Activated gamma-delta T cell (primary cell): Measurements from ENCODE around the gene KCNMA1.

Experiments used
- DNase-seq: peaks from one replicate; lab custom pipeline; 2025; lab: John Stamatoyannopoulos, UW

Gene KCNMA1

DNA sequence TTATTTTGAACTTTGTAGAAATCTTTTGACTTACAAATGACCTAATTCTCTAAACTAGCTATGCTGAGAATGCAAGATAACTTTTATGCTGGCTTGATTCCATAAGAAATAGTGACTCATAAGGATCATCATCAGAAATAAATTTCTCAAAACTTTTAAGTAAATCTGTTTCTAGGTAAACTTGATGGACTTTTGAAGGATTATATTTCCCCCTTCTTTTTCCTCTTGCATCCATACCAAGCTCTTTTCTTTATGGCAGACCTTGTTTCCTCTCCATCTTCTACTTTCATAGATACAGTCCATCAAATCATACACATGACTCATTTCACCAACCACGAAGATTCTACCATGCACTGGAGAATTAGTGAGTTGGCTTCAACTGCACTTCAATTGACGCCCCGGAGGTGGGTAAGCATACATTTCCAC, 336.3 kb downstream of the KCNMA1 start:
- no peak for DNase-seq

DNA sequence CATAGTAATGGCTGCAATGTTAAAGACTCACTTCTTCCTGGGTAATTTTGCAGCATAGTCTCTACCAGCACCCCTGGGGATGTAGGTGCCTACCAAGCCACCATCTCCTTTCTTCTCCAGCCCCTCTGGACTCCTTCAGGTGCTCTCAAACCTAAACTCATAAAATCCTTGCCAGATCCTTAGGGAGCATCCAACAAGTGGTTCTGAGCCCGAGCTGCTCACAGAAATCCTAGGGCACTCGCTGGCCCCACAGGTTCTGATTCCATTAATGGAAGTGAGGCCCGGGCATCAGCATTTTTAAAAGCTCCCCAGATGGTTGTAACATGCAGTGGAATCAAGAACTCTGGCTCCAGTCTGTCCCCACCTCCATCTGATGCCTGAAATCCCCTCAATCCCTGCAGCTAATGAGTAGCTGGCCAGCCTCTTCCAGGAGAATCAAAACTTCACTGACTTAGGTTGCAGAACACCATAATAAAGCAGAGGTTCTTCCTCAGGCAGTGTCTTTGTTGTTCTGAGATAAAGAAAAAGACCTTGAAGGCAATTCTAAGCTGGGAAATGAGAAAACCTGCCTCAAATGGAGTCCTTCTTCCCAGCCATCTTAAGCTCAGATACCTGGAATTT, 336.8 kb downstream of the KCNMA1 start:
- no peak for DNase-seq

DNA sequence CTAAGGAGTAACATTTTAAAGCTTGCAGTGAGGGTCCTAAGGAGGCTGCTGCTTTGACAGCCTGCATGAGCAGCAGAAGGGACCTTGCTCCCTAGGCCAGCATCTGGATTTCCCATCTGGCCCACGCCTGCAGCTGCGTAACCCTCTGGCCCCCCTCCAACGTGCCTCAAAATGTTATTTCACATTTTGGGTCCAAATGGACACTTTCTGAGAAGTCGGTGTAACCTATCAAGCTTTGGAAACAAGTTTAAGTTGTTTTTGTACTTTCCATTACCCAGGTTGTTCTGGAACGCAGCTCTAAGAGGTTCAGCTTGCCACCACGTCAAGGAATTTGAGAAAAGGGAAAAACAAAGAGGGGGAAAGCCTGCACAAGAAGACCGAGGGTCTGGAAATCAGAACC, 338.3 kb downstream of the KCNMA1 start:
- no peak for DNase-seq

DNA sequence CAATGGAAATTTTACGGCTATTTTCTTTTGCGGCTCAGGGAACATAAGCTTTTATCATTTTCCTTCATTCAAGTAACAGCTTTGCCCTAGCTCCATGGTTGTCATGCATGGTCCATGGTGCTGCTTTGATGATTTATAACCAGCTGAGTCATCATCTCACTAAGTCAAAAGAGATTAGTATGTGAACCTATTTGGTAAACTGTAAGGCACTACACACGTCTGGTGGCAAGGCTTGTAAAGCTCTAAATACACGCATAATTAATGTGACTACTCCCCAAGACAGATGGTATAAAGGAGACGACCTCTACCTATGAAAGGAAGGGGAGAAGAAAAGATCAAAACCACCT, 340.2 kb downstream of the KCNMA1 start:
- DNase-seq: no peak

DNA sequence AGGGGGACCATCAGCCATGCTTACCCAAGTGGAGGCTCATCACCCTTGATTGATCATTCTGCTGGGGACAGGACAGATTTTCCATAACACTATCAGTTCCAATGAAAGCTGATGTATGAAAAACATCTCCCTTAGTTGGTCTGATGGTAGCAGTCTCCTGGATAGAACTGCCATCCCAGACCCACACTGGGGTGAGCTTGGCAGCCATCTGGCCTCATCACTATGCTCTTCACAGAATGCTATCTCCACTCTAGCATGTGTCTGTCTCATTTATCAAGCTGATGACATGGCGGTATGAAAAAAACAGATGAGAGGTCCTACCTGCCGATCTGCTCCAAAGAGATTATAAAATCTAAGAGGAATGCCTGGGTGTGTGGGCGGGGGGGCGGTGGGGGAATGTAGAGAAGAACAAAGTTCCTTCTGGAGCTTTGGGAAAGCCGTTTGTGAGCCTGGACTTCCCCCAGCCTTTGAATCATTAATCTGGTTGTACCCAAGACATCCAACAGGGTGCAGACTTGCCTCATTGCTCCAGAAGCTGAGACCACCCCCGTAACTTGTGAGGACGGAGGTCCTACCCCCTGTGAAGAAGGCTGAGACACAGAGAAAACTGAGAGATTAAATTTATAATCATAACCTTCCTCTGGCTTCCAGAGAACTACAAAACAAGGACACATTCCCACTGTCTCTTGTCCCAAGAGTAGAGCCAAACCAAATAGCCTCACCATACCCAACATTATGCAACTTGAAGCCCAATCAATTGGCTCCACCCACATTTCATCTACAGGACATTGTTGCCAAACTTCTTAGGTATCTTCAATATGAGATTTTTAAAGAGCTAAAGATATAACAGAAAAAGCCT, 340.8 kb downstream of the KCNMA1 start:
- no peak for DNase-seq

DNA sequence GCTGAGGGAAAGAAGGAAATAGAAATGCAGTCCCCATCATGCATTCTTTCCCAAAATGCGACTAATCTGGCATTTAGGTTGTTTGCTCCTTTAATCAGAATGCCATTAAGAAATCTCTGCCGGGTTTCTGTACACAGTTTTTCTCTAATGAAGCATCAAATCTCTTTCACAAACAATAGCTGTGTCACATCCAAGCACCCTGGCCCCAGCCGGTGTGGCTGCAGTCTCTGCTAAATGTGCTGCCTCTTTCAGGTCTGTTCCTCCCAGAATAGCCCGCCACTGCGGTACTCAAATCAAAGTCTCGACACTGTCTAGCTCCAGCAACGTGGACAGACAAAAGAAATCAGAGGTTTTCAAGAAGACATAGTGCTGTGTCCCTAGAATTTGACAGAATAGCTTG, 343.8 kb downstream of the KCNMA1 start:
- no peak for DNase-seq

DNA sequence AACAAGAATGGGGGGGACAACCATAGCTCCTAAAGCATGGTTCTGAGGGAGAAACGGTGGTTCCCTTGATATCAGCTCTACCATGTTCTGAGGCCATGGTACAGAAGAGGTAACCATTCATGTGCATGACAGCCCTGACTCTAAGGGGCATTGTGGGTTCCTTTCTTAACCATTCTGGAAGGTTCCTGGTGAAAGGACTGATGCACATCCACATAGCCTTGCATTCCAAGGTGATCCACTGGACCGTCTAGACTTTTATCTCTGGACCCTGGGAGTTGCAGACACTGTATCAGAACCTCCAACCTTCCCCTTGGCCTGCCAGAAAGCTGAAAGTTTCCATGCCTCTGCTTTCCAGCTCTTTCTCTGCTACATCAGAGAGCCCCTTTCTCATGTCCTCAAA, 344.3 kb downstream of the KCNMA1 start:
- no peak for DNase-seq

DNA sequence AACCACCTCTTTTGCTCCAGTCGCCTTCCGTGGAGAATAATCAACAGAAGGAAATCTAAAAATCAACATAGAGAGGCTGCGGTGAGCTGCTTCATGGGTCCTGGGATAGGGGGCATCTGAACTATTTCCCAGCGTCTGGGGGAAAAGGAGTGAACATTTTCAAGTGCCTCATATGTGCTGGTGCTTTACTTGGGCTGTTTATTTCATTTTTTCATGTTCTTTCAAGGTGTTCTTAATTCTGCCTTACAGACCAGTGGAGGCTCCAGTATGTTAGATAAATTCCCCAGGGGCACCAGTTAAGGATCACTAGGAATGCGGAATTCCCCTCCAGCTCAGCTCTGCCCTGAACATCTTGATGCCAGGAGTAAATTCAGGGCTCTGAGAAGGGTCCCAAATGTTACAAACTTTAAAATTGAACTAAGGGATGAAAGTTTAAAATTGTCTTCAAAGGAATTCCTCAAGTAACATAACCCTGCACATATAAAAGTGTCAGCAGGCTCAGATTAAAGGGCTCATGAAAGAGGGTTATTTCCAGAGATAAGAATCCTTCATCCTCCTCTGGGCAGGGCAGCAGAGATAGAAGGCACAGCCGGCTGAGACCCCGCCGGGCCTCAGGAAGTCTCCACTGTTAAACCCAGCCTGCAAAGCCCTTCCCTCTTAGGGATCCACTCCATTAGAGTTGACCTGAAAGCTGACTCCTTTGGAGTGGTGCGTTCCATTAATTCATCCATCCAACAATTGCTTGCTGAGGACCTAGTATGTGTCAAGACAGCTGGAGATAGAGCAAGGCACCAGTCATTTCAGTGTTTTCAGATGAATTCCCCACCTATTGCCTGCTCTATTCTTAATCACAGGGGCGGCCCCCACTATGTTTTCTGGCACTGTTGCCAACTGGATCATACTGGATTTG, 345.8 kb downstream of the KCNMA1 start:
- DNase-seq: no peak

DNA sequence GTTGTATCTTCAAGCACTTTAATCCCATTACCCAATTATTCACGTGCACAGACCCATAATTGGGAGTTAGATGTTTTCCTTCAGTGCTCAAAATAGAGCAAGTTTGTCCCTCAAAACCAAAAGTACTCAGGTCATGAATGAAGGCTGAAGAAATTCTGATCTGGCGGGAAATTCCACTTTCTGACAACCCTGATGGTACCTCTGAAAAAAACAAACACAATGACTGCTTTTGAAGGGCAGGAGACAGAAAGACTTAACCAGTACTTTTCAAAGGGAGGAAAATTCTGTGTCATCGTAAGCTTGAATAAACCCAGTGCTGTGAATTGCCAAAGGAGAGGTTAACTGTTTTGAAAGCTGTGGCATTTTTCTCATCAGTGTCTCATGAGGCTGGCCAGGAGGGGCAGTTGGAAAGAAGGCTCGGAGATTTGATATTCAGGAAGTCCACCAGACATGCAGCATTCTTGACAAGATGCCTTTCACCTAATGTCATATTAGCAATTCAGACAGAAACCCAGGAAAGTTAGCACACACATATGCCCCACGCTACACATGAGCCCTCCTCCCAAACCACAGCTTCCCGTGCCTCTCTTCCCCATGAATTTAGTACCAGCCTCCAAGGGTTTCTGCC, 347.0 kb downstream of the KCNMA1 start:
- no peak for DNase-seq

DNA sequence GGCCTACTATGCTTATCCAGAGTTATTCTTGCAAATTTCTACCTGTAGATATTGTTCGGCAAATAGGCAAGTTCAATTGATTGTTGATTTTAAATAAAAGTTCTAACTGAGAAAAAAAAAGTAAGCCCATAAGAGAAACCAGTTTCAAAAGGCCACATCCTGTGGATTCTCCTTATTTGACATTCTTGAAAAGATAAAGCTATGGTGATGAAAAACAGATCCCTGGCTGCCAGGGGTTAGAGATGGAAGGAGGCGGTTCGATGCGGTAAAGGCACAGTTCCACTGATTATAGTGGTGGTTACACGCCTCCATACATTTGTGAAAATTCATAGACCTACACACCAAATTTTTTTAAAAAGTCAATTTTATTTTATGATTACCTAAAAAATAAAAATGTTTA, 347.8 kb downstream of the KCNMA1 start:
- DNase-seq: no peak

DNA sequence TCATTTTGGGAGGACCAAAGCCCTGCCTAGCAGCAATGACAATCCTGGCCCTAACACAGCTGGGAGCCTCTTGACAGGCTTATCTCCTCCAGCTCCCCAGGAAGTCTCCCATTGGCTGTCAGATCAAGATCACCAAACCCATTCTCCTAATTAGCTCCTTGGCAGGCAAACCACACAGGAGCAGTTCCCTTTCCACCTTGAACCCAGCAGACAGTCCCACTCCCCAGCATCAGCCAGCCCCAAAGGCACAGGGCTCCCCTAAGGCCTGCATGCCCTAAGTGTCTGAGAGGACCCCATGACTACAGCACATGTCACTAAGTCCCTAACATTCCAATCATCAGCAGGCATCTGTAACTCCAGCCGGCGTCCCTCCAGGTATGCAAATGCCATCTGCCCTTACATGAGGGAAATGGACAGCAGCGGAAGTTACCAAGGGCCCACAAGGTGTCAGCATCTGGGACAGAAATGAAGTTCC, 348.5 kb downstream of the KCNMA1 start:
- DNase-seq: no peak

DNA sequence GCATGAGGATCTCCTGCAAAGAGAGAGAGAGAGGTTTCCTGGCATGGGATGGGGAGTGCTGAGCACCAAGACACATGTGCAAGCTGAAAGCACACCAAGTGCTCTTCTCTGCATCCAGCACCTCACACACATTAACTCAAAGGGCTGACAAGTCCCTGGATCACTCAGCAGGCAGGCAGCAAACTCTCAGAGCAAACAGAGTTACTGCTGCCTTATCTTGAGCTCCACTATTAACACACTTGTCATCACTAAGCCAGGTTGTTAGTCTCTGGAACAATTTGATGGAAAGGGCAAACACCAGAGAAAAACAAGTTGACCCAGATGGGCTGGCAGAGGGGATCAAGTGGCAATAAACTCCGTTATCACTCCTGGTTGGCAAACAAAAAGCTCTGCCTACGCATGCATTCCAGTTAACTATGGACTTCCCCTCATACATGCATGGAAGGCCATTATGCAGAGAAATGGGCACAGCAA, 349.9 kb downstream of the KCNMA1 start:
- DNase-seq: no peak

DNA sequence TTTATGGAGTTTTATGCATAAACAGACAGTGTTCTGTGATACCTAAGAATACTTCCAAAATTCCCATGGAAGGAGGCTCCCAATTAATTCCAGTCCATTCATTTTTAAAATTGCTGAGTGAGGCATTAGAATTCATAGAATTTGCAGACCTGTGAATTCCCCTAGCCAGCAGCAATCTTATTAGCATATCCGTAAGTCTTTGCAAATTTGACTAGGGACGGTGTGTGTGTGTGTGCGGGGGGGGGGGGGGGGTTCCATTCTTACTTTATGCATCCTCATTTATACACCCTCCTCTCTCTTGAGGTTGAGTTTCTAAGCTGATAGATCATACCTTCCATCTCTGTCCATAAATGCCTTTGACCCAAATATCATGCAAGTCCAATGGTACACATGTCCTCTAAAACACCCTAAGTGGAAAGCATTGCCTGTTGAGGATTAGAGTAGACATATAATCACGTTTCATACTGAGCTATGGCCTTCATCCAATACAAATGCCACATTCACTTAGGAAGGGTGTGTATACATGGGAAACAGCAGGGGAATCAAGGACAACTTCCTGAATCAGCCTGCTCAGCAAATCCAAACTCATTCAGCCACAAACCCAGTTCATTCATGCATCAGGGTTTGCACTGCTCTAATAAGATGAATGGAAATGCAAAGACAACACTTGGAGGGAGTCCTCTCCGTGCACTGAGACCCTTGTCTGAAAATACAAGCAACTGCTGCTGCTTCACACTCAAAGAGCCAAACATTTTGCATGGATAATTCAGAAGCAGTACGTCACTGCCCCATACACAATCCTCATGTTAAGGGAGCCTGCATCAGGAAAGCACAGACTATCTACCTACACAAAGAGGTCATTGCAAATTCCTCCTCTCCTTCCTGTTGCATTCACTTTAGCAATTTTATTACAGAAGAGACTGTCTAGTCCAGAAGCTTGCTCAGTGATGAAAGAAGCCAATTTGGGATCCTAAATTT, 350.8 kb downstream of the KCNMA1 start:
- no peak for DNase-seq

DNA sequence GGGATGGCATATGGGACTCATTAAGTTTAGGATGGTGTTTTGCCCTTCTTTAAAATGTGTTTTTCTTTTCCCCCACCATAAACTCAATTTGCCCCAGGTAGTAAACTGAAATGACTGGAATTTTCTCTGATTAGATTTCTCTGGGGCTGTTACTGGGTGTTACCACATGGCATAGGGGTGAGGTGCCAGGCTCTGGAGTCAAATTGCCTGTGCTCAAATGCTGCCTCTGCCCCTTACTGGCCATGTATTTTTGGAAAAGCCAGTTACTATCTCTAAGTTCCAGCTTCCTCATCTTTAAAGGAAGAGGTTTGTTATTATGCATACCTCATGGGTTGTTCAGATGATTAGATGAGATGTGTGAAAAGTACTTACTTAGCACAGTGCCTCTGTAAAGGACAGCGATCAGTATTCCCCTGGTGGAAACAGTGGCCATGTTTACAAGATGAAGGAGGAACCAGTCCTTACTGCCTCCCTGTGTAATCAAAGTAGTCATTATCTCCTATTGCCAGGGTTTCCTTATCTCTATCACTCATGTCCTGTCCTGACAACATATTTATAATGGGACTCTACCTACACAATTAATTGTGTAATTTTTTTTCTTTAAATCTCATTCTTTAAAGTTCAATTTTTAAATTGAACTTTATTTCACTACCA, 352.0 kb downstream of the KCNMA1 start:
- no peak for DNase-seq

DNA sequence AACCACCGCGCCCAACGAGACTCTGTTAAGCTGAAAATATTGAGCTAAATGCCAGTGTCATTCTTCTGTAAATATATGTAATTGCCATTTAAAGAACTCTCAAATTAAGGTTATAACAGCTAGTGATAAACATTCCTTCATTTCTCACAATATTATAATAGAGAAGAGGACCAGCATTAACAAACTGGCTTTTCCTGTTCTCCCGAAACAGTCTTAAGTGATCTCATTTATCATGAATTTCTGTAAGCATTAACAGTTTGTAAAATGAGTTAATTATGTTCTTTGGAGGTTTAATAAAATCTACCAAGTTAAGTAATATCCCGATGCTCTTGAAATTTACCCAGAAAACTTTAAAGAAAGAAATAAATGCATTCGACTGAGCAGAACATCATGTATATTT, 352.8 kb downstream of the KCNMA1 start:
- DNase-seq: no peak

DNA sequence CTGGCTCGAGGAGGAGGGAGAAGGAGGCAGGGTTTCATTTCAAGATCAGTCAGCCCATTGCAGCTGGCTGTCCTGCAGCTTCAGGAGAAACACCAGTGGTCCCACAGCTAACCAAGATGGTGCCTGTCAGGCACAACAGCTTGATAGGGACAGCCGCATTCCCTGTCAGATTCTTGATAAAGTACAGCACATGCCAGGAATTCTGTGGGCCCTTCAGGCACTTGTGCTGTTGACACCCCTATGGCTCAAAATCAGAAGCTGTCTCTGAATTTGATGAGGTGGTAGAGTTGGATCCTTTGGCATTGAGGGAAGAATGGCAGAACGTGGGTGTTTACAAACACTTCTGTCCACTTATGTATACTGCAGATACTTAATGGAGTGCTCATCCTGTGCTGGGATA, 354.3 kb downstream of the KCNMA1 start:
- no peak for DNase-seq

DNA sequence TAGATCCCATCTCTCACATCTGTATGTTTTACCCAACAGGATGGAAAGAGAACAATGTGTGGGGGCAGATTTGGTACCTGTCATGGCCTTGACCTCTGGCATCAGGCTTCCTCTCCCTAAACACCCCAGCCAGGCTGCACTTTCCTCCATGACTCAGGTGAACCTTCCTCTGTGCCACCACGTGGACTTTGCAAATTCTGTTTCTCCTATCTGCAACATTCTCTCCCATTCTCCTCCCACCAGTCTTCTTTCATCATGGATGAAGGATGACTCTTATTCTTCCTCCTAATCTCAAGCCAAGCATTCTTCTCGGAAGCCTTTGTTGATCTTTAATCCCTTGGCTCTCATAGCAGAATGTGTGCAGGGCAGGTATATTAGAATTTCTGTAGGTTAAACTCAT, 355.4 kb downstream of the KCNMA1 start:
- DNase-seq: no peak

DNA sequence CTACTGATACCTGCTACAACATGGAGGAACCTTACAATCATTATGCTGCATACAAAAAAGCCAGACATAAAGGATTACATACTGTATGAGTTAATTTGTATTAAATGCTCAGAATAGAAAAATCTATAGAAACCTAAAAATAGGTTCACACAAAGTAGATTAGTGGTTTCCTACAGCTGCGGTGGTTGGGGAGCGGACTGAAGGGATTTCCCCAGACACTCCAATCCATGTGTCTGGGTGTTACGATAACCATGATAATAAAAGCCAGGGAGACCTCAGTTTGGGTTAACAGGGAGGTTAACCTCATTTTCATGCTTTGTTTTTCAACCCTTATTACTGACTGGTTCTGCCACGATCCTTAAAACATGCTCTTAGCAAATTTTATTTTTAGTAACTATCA, 355.9 kb downstream of the KCNMA1 start:
- no peak for DNase-seq

DNA sequence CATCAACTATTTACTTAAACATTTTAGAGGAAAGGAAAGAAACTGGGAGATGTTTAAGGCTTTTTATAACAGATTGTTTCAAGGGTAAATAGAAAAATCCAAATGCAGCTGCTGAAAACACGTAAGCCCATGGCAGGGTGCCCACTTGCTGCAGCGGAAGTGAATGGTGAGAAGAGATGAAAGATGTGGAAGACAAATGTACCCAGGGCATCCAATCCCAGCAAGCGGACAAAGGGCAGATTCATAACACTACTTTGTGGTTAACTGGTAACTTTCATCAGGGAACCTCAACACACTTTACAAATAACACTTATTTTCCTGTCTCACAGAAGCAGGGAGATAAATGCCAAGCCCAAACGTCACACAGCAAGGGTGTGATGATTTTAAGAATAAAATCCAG, 358.4 kb downstream of the KCNMA1 start:
- no peak for DNase-seq
